Activated T-cell treated with anti-CD3 and anti-CD28 coated beads for 4 hours (primary cell): ENCODE measurements around the gene DUSP12.
"Not testable (repeated sequence)": the region's sequence is repeated elsewhere in the genome, so short reads cannot be mapped to it uniquely, and the experiment has no call there.

Source experiments
- DNase-seq: peaks from one replicate; pipeline ENCODE4 v3.0.0-alpha.2; 2020

The DUSP12 gene

DNA sequence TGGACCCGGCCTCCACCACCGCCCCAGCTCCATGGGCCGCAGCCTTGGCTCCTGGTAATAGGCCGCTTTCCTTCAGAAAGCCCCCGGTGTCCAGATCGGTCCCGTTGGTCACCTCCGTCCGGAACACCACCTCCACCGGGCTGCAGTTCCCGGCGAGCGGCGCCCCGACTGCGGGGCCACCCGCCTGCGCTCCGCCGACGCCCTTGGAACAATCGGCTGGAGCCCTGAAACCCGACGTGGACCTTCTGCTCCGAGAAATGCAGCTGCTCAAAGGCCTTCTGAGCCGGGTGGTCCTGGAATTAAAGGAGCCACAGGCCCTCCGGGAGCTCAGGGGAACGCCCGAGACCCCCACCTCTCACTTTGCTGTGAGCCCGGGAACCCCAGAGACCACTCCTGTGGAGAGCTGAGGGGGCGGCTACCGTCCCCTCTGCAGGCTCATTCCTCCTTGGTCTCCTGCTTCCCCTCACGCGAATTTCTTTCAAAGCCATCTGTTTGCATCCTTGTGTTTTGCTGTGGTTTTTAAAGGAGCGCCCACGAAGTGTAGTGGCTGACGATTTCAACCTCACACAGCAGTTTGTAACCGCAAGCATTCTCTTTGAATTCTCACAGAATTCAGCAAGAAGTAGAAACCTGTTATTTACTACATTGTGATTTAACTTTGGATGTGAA, 22.2 kb upstream of the DUSP12 start:
- DNase-seq: no peak

DNA sequence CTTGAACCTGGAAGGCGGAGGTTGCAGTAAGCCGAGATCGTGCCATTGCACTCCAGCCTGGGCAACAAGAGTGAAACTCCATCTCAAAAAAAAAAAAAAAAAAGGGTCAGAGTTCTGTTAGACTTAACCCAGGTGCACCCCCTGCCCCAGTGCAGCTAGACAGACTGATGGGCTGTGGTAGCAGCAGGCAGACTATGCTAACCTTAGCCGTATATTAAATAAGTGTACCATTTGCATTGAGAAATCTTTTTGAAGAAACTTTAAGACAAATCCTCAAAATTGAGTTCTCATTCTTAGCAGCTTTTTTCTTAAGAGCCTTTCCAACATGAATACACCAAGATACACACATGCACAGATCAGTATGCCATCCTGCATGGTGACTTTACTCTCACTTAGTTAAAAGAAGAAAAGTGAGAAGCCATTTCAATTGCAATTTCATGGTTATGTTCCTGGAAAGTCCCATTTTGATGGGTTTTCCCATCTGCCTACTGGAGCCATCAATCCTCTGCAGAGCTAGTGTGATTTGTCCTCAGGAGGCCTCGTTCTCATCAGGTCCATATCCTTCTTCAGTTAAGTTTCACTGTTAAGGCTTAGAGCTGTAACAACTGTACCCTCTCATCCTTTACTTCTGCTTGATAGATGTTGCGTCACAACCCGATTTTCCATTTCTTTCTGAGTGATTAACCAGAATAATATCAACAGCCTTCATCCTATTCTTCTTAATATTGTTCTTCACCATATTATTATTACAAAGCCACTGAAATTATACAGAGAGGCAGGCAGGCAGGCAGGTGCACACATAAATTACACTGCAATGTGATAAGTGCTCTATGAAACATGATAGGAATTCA, 21.0 kb upstream of the DUSP12 start:
- DNase-seq: no peak

DNA sequence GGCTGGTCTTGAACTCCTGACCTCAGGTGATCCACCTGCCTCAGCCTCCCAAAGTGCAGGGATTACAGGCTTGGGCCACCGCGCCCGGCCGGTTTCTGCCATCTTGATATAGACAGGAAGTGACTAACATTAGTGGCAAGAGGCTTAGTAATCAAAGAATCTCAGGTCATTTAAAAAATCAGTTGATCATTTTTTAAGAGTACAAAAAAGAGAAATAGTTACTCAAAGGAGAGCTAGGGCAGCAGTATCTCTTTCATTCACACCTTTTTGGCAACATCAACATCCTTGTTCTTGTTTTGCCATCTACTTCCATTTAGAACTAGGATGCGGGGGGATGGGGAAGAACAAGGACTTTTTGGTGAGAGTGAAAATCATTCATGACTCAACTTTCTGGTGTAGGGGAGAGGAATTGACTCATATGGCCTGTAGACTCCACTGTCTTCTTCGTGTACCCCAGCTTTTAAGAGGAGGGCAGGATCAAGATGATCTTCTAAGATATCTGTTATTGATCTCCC, 19.5 kb upstream of the DUSP12 start:
- peak; percentile 24 for DNase-seq

GRCh38 chr1:161731241-161731640, 18.3 kb upstream of the DUSP12 start:
- DNase-seq: no peak

DNA sequence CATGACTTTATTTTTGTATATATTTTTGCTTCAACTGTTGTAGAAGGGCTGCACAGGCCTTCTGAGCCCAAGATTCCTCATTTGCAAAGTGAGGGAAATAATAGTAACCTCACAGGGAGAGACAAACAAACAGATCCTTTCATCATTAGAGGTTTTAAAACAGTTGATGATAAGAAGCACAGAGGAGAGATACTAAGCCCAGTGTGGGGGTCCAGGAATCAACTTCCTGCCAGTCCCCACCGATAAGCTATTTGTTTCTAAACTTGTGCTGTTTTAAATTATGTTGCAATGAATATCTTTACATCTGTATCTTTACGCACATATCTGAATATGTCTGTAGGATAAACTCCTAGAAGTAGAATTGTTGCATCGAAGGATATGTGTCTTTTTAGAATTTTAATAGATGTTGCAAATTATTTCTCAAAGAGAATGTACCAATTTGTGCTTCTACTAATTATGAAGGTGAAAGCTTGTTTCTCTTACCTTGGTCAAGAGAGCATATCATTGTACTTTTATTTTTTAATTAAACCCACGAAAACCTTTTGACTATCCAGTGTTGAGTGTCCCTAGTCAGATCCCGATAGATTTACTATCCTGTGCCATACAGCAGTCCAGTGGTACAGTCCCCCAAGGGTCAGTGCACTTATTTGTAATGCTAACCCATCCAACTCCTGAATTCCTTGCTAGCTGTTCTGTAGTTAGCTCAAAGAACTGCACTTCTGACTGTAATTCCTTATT, 17.4 kb upstream of the DUSP12 start:
- DNase-seq: no peak

DNA sequence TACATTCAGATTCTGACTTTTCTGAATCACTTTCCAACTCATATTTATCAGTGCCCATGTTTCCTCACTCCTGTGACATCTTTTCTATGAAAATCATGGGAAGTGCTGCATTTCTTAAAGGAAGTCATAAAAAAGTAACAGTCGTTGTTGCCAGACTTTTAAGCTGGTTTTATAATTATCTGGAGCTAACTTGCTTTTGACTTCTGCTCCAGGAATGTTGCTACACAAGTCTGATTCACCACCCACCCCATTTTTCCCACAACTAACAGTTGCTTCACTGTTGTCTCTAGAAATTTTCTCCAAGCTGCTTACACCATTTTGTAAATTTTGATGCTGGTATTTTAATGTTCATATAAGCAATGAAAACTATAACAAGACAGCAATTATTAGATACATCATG, 16.1 kb upstream of the DUSP12 start:
- DNase-seq: no peak

DNA sequence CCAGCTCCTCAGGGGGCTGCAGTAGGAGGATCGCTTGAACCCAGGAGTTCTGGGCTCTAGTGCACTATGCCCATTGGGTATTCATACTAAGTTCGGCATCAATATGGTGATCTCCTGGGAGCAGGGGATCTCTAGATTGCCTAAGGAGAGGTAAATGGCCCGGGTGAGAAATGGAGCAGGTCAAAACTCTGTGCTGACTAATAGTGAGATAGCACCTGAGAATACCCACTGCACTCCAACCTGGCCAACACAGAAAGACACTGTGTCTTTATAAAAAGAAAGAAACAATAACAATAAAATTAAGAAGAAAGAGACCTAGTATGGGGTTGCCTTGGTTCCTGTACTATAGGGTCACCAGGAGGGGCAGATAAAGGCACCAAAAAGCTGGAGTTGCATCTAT, 13.7 kb upstream of the DUSP12 start:
- DNase-seq: no peak

DNA sequence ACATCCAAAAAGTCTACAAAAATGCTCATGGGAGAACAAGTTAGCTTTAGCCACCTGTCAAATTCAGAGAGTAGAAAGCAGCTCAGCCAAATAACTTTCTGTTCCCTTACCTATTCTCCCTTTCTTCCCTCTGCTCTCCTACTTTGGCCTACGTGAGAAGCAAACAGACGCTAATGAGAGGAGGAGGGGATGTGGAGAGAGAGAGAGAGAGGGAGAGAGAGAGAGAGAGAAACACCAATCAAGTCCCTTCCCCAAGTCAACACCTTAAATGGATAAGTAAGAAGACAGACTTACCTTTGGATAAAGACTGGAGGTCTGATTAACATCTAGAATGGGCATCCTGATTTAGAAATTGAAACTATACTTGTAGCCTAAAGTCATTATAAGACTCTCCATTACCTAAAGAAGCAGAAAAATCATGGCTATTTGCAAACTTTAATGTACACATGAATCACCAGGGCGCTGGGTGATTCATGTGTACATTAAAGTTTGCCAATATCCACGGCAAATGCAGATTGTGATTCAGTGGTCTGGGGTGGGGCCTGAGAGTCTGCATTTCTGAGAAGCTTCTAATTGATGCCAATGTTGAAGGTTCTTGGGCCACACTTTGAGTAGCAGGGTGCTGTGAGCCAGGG, 13.1 kb upstream of the DUSP12 start:
- DNase-seq: no peak

DNA sequence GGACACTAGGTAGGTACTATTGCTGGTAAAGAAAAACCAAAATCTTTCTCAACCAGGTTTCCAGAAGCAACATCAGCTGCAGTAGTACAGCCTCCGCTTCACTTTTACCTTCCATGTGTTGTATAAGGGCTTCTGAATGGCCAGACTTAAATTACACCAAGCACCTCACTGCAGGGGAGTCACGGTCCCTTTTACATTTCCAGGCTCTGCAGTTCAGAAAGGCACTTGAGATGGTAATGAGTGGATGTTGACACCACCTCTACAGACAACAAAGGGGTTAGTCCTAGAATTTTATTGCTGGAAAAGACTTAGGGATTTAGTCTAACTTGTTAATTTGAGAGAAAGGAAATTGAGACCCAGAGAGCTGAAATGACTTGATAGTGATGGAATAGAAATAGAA, 12.0 kb upstream of the DUSP12 start:
- no peak for DNase-seq

DNA sequence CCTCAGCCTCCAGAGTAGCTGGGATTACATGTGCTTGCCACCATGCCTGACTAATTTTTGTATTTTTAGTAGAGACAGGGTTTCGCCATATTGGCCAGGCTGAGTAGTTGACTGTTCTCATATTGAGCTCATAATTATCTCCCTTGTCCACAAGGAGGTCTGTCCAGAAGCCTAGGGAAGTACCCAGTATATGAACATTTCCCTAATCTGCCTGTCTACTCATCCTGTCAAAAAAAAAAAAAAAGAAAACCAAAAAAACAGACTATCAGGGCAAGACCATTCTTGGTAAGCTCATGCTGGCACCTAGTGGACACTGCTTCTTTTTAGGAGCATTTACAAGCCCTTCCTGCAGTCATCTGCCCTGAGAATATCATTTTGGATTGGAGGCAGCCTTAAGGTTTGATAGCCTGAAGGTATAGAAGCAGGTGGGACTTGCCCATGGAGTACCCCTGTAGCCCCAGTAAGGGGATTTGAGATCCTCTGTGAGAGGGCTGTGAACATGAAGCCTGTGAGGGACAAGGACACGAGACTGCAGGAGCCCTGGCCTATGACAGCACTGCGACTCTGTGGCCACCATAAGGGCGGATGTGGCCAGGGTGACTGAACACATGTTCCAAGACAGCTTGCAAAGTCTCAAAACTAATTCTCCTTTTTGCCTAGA, 10.8 kb upstream of the DUSP12 start:
- DNase-seq: peak; percentile 21

- DNase-seq: no peak
These were observed 9.6 kb upstream of the DUSP12 start for GRCh38 chr1:161739865-161740566.

GRCh38 chr1:161740921-161741320, 8.7 kb upstream of the DUSP12 start:
- DNase-seq: no peak

GRCh38 chr1:161743231-161743630, 6.4 kb upstream of the DUSP12 start:
- DNase-seq: no peak

DNA sequence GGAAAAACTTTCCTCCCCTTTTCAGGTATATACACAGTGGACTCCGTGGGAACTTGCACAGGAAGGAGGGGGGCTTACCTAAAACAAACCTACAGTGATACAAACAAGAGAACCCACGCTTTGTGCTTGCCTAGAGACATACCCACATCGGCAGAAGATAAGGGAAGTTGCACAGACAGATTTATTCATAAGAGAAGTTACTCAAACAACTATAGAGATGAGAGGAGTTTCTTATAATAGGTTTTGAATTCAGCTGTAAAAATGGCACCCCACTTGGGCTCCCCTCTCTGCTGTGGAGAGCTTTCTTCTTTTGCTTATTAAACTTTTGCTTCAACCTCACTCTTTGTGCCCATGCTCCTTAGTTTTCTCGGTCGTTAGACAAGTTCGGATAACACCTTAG, 1.8 kb upstream of the DUSP12 start:
- DNase-seq: no peak

DNA sequence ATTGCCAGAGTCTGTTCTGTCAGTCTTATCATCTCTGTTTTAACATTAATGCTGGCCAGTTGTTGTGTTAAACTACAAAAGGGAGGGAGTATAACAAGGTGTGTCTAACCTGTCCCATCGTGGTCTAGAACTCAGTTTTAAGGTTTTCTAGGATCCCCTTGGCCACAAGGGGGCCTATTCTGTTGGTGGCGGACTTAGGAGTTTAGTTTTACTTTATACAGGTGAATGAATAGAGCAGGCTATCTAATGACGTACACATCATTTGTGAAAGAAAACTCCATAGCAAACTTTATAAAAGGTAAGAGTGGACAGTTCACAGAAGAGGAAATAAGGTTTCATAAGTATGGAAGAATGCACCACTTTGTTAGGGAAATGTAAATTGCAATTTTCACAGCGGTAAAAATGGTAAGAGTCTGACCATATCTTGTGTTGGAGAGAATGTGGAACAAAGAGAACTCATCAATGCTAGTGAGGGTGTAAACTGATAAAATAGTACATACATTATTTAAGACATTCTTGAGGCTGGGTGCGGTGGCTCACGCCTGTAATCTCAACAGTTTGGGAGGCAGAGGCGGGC, 14.0 kb downstream of the DUSP12 start:
- DNase-seq: peak; percentile 49

- DNase-seq: peak; percentile 71
These were observed 16.8 kb downstream of the DUSP12 start, which contains the start of gene ATF6 for GRCh38 chr1:161766102-161766981. Gene ATF6 (plus strand): TSS chr1:161766320. CDS start chr1:161766361, 41 bp downstream.

GRCh38 chr1:161768461-161768860, 18.9 kb downstream of the DUSP12 start:
- no peak for DNase-seq

DNA sequence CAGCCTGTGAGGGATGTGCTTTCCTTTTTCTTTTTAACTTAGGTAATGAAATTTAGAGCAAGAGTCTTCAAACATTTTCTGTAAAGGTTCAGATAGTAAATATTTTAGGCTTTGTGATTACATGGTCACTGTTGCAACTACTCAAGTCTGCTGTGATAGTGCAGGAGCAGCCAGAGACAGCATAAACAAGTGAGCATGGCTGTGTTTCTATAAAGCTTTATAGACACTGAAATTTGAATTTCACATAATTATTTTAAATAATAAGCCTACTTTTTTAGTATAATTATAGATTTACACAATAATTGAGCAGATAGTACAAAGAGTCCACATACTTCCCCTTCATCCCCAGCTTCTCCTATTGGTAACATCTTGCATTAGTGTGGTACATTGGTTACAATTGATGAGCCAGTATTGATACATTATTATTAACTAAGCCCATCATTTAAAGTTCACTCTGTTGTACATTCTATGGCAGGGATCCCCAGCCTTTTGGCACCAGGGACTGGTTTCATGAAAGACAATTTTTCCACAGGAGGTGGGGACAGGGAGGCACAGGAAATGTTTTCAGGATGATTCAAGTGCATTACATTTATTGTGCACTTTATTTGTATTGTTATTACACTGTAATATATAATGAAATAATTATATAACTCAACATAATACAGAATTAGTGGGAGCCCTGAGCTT, 19.5 kb downstream of the DUSP12 start:
- DNase-seq: no peak

DNA sequence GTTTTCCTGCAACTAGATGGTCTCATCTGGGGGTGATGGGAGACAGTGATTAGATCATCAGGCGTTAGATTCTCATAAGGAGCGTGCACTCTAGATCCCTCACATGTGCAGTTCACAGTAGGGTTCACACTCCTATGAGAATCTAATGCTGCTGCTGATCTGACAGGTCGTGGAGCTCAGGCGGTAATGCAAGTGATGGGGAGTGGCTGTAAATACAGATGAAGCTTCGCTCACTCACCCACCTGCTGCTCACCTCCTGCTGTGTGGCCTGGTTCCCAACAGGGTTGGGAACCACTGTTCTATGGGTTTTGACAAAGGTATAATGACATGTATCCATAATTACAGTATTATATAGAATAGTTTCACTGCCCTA, 20.1 kb downstream of the DUSP12 start:
- DNase-seq: not testable (repeated sequence)

GRCh38 chr1:161770250-161770649, 20.7 kb downstream of the DUSP12 start:
- no peak for DNase-seq
